Neuronal stem cell (in vitro differentiated cells): Measurements from ENCODE around the gene JMJD7.

Source experiments
- DNase-seq: peaks from one replicate; pipeline ENCODE4 v3.0.0-alpha.2; 2013; ENCODE audit warnings: low spot score
- H2AFZ ChIP-seq: one replicate; pipeline ENCODE4 v1.6.1; 2013; ENCODE audit warnings: mild to moderate bottlenecking, low read length, inconsistent platforms
- H2AK5ac ChIP-seq: 2 replicates; pipeline ENCODE4 v1.6.1; 2013; ENCODE audit warnings: low read depth, mild to moderate bottlenecking, inconsistent platforms, low read length, moderate library complexity, mixed read lengths
- H2BK120ac ChIP-seq: 2 replicates; pipeline ENCODE4 v1.6.1; 2013; ENCODE audit warnings: low read depth, mild to moderate bottlenecking, inconsistent platforms, low read length, moderate library complexity, mixed read lengths
- H2BK12ac ChIP-seq: one replicate; pipeline ENCODE4 v1.6.1; 2013; ENCODE audit warnings: low read length, inconsistent platforms
- H2BK15ac ChIP-seq: 2 replicates; pipeline ENCODE4 v1.6.1; 2013; ENCODE audit warnings: mild to moderate bottlenecking, low read length, inconsistent platforms, mixed read lengths
- H2BK5ac ChIP-seq: one replicate; pipeline ENCODE4 v1.6.1; 2013; ENCODE audit warnings: inconsistent platforms, mild to moderate bottlenecking, low read length, moderate library complexity
- H3K14ac ChIP-seq: one replicate; pipeline ENCODE4 v1.6.1; 2013; ENCODE audit warnings: low read length, inconsistent platforms
- H3K18ac ChIP-seq: 2 replicates; pipeline ENCODE4 v1.6.1; 2013; ENCODE audit warnings: low read length, inconsistent platforms
- H3K23ac ChIP-seq: 2 replicates; pipeline ENCODE4 v1.6.1; 2013; ENCODE audit warnings: low read depth, mild to moderate bottlenecking, mixed read lengths, low read length, inconsistent platforms; ENCODE audit not compliant: poor library complexity
- H3K27ac ChIP-seq: replicated peaks from 3 replicates; pipeline ENCODE4 v1.5.1; 2013; ENCODE audit warnings: low read length, inconsistent platforms
- H3K27me3 ChIP-seq, 3 experiments: 2 replicates each; pipeline ENCODE4 v1.6.1; 2013; ENCODE audit warnings: low read length in 3 of 3, mild to moderate bottlenecking in 2 of 3, inconsistent platforms in 1 of 3, low read depth in 1 of 3, mixed read lengths in 1 of 3, moderate library complexity in 1 of 3; ENCODE audit not compliant: control insufficient read depth in 3 of 3, insufficient read depth in 3 of 3
- H3K36me3 ChIP-seq, 2 donors: replicated peaks in 1 of 2; 2 replicates each; pipeline ENCODE4 v1.6.1; 2013; ENCODE audit warnings: low read length in 2 of 2; ENCODE audit not compliant: control insufficient read depth in 2 of 2, insufficient read depth in 2 of 2
- H3K4ac ChIP-seq: 2 replicates; pipeline ENCODE4 v1.6.1; 2013; ENCODE audit warnings: inconsistent platforms, mild to moderate bottlenecking, low read length, moderate library complexity
- H3K4me1 ChIP-seq, 2 donors: 1 replicate in 1 of 2; 2 replicates in 1 of 2; pipeline ENCODE4 v1.6.1; 2013; ENCODE audit warnings: low read length in 2 of 2, low read depth in 1 of 2; ENCODE audit not compliant: control insufficient read depth in 2 of 2, insufficient read depth in 1 of 2
- H3K4me2 ChIP-seq: one replicate; pipeline ENCODE4 v1.6.1; 2013; ENCODE audit warnings: mild to moderate bottlenecking, low read length, inconsistent platforms; ENCODE audit not compliant: insufficient read depth, poor library complexity, severe bottlenecking
- H3K4me3 ChIP-seq, 2 donors: 2 replicates each; pipeline ENCODE4 v1.5.1; 2013; ENCODE audit warnings: low read length in 2 of 2, mild to moderate bottlenecking in 2 of 2, inconsistent platforms in 1 of 2, moderate library complexity in 1 of 2
- H3K79me1 ChIP-seq: one replicate; pipeline ENCODE4 v1.6.1; 2013; ENCODE audit warnings: low read depth, mild to moderate bottlenecking, inconsistent platforms, low read length, moderate library complexity
- H3K9ac ChIP-seq: one replicate; pipeline ENCODE4 v1.6.1; 2013; ENCODE audit warnings: mild to moderate bottlenecking, low read depth, low read length, inconsistent platforms; ENCODE audit not compliant: poor library complexity
- H3K9me3 ChIP-seq, 2 donors: replicated peaks in 1 of 2; 2 replicates each; pipeline versions ENCODE3 to v1.6.1; 2013; ENCODE audit warnings: low read length in 2 of 2, mild to moderate bottlenecking in 2 of 2, inconsistent platforms in 1 of 2, low read depth in 1 of 2, mixed read lengths in 1 of 2, moderate library complexity in 1 of 2; ENCODE audit not compliant: control insufficient read depth in 2 of 2, insufficient read depth in 1 of 2
- H4K8ac ChIP-seq: one replicate; pipeline ENCODE4 v1.6.1; 2013; ENCODE audit warnings: low read depth, mild to moderate bottlenecking, inconsistent platforms, low read length, moderate library complexity
- H4K91ac ChIP-seq: one replicate; pipeline ENCODE4 v1.6.1; 2013; ENCODE audit warnings: low read length, low read depth, mild to moderate bottlenecking, inconsistent platforms; ENCODE audit not compliant: poor library complexity
- WGBS, 2 donors: extraction: QIAGEN DNeasy Blood & Tissue Kit; methylation state at CpG; one replicate each; pipeline ENCODE4 v1.1.7; 2013; ENCODE audit warnings: missing lambda C conversion rate in 2 of 2, mixed read lengths in 1 of 2; ENCODE audit not compliant: insufficient read length in 2 of 2, insufficient replicate concordance in 1 of 2; ENCODE audit errors: extremely low coverage in 2 of 2; 5-methylcytosine and 5-hydroxymethylcytosine counted together

The JMJD7 gene

DNA sequence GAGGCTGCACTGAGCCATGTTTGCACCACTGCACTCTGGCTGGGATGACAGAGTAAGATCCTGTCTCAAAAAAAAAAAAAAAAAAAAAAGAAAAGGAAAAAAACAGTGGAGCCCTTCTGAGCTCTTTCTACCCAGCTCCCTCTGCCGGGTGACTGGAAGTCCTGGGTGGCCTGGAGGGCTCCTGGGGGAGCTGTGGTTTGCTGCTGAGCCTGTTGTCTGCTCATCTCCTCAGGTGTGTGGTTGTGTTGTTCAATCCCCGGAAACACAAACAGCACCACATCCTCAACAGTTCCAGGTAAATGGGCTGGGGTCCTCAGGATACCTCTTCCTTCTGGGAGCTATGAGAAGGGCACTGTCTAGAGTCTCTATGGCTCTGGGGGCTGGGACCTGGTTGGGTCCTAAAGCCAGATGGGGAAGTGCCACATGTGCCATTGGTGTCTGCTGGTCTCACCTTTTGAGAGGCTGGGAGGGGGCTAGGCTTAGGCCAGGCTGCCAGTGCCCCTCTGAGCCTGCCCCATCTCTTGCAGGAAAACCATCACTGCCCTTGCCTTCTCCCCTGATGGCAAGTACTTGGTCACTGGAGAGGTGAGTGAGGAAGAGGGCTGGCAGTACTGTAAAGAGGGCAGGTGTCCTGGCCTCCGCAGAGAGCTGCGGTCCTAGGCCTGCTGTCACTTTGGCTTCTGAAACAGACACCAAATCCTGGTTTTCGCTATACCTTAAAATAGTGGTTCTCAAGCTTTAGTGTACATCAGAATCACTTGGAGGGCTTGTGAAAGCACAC lies 17.1 kb upstream of the JMJD7 start:
- no peak overlapping the region for H3K4me3 ChIP-seq
- H2BK120ac ChIP-seq: no peak overlapping the region
- H2BK12ac ChIP-seq: no peak overlapping the region
- no peak overlapping the region for H4K8ac ChIP-seq
- peaks cover 6 to 17% of the 10 kb centered on the region in 2 donors for H3K36me3 ChIP-seq
- no peak overlapping the region for H2BK5ac ChIP-seq
- no peak overlapping the region for H2BK15ac ChIP-seq
- H4K91ac ChIP-seq: no peak overlapping the region
- no peak for DNase-seq
- no peak overlapping the region for H3K4me2 ChIP-seq
- no peaks in the 10 kb centered on the region for H3K4me1 ChIP-seq
- no peak overlapping the region for H2AK5ac ChIP-seq
- no peaks in the 10 kb centered on the region for H3K79me1 ChIP-seq
- no peaks in the 10 kb centered on the region for H3K27me3 ChIP-seq
- no peak overlapping the region for H3K27ac ChIP-seq
- H3K23ac ChIP-seq: no peak overlapping the region
- H3K18ac ChIP-seq: no peak overlapping the region
- no peak overlapping the region for H2AFZ ChIP-seq
- H3K14ac ChIP-seq: no peak overlapping the region
- H3K4ac ChIP-seq: no peak overlapping the region
- peak overlapping the region; percentile 63 for H3K9ac ChIP-seq
- H3K9me3 ChIP-seq: no peaks in the 10 kb centered on the region
- WGBS, 2 donors: no CpG with 5 or more reads among the region's 5 CpGs

DNA sequence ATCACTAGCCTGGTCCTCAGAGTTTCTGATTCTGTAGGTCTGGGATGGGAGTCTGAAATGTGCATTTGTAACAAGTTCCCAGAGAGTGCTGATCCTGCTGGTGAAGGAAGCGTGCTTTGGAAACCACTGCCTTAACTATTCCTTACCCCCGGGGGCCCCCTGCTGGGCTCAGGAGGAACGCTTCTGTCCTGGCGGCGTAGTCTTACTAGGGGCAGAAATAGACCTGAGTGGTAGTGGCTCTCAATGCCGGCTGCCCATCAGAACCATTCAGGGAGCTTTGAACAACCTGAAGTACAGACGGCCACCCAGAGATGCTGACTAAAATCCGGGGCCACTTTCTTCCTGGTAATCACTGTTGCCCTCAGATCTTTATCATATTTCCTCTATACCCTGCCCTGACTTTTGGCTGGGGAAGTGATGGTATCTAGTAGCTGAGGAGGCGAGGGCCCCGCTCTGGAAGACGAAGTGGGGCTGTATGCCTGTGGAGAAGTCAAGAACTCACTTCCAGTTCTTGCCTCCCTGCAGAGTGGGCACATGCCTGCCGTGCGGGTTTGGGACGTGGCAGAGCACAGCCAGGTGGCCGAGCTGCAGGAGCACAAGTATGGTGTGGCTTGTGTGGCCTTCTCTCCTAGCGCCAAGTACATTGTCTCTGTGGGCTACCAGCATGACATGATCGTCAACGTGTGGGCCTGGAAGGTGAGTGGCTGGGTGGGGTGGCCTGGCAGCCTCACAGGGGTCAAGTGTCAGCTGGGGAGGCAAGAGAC lies 16.3 kb upstream of the JMJD7 start:
- H3K27me3 ChIP-seq: no peaks in the 10 kb centered on the region
- peak; percentile 64 for DNase-seq
- no CpG with 5 or more reads among the region's 18 CpGs for WGBS, 2 donors
- no peak overlapping the region for H2AK5ac ChIP-seq
- no peaks in the 10 kb centered on the region for H3K9me3 ChIP-seq
- H2AFZ ChIP-seq: no peak overlapping the region
- H3K23ac ChIP-seq: no peak overlapping the region
- H3K79me1 ChIP-seq: no peaks in the 10 kb centered on the region
- H2BK120ac ChIP-seq: no peak overlapping the region
- H3K18ac ChIP-seq: no peak overlapping the region
- H4K8ac ChIP-seq: no peak overlapping the region
- no peak overlapping the region for H3K9ac ChIP-seq
- H4K91ac ChIP-seq: no peak overlapping the region
- H2BK5ac ChIP-seq: no peak overlapping the region
- H3K14ac ChIP-seq: no peak overlapping the region
- H3K36me3 ChIP-seq: peaks cover 6 to 24% of the 10 kb centered on the region in 2 donors
- no peak overlapping the region for H3K27ac ChIP-seq
- peak overlapping the region in 1 of 2 donors; percentile 41 for H3K4me3 ChIP-seq
- H3K4ac ChIP-seq: no peak overlapping the region
- no peak overlapping the region for H2BK12ac ChIP-seq
- H3K4me2 ChIP-seq: no peak overlapping the region
- no peaks in the 10 kb centered on the region for H3K4me1 ChIP-seq
- H2BK15ac ChIP-seq: no peak overlapping the region

DNA sequence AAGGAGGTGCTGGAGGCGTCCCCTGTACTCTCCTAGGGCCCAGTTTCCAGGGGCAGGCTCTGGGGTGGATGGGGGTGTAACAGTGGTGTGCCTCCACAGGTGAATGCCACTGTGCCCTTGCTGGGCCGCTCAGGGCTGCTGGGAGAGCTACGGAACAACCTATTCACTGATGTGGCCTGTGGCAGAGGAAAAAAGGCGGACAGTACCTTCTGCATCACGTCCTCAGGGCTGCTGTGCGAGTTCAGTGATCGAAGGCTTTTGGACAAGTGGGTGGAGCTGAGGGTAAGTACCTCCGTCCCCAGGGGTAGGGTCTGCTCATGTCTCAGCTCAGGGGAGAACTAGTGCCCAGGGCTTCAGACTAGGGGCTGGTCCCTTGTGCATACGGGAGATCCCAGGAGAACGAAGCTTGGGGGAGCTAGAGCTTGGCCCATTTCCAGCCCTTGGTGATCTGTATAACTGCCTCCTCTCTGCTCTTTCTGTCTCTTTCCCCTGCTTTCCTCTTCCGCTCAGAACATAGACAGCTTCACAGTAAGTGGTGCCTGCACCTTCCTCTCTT lies 15.0 kb upstream of the JMJD7 start:
- Histone ChIP-seq H3K4me3 (no peak overlapping the region), H3K4ac (no peak overlapping the region), H2AK5ac (no peak overlapping the region), H3K23ac (no peak overlapping the region), H2BK15ac (no peak overlapping the region), H3K27ac (no peak overlapping the region), H3K79me1 (no peaks in the 10 kb centered on the region), H2BK5ac (no peak overlapping the region), H3K27me3 (no peaks in the 10 kb centered on the region), H3K14ac (no peak overlapping the region), H3K9ac (no peak overlapping the region), H2BK120ac (no peak overlapping the region), H3K4me2 (no peak overlapping the region), H4K91ac (no peak overlapping the region), H3K18ac (no peak overlapping the region), H4K8ac (no peak overlapping the region), H3K36me3 (peaks cover 11 to 37% of the 10 kb centered on the region in 2 donors), H3K9me3 (no peaks in the 10 kb centered on the region), H2AFZ (no peak overlapping the region), H2BK12ac (no peak overlapping the region), H3K4me1 (no peaks in the 10 kb centered on the region)
- WGBS, 2 donors: no CpG with 5 or more reads among the region's 11 CpGs
- DNase-seq: no peak

DNA sequence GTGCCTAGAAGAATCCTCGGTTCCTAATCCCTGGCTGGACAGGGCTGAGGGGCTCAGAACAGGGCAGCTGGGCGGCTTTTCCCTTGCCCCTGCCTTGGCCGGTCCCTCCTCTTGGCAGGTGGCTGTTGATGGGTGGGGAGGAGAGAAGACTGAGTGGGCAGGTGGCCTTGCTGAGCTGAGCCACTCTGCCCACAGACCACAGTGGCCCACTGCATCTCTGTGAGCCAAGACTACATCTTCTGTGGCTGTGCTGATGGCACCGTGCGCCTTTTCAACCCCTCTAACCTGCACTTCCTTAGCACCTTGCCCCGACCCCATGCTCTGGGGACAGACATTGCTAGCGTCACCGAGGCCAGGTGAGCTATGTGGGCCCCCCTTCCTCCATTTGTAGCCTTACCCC lies 14.5 kb upstream of the JMJD7 start:
- Histone ChIP-seq H3K36me3 (peaks cover 13 to 42% of the 10 kb centered on the region in 2 donors), H2AFZ (no peak overlapping the region), H3K9ac (no peak overlapping the region), H2BK5ac (no peak overlapping the region), H3K9me3 (no peaks in the 10 kb centered on the region), H2BK120ac (no peak overlapping the region), H3K4me2 (no peak overlapping the region), H2BK15ac (no peak overlapping the region), H3K27ac (no peak overlapping the region), H4K91ac (no peak overlapping the region), H3K23ac (no peak overlapping the region), H3K4ac (no peak overlapping the region), H2AK5ac (no peak overlapping the region), H3K14ac (no peak overlapping the region), H3K4me1 (no peaks in the 10 kb centered on the region), H3K18ac (no peak overlapping the region), H4K8ac (no peak overlapping the region), H2BK12ac (no peak overlapping the region), H3K4me3 (peak overlapping the region in 1 of 2 donors; percentile 23), H3K79me1 (no peaks in the 10 kb centered on the region), H3K27me3 (no peaks in the 10 kb centered on the region)
- WGBS, 2 donors: no CpG with 5 or more reads among the region's 8 CpGs
- no peak for DNase-seq
